ENCODE measurements around the gene LIMS1. TPM values are rescaled to one million over a fixed set of nuclear protein-coding genes. Genes with fewer than 3 reads are reported as not detected.

LIMS1 gene
- polyA plus RNA-seq, 1 donor (not counting 4 experiments of a cell fraction or from before 2014, with no cell fraction given): 62.5 TPM

DNA sequence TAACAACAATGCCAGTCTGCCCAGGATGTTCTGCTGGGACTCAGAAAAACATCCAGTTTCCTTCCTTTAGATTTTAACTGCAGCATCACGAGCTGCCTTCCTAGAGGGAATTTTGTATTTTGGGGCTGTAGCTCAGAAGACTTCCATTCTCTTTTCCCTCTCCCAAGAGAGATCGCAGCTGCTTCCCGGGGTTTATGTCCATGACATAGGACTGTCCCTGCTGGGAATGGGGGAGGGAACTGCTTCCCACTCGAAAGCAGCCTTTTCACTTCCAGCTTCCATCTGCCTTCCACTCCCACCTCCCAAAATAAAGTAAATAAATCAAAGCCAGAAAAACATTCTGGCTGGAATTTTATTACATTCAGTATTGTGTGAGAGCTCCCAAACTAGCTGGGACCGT is 52.4 kb downstream of the LIMS1 start:
- DNase-seq (ENCODE audit: low read depth, low spot score) (no peak), FAIRE-seq (no peak)
- Histone ChIP-seq H3K27ac (ENCODE audit: control insufficient read depth, insufficient read depth, low read length) (peak overlapping the region; percentile 57), H3K4me1 (ENCODE audit: control insufficient read depth, extremely low read depth, insufficient read depth, low read length) (peaks cover 24% of the 10 kb centered on the region), H4K20me1 (ENCODE audit: control insufficient read depth, extremely low read depth, insufficient read depth, low read length) (no peaks in the 10 kb centered on the region), H3K4me2 (ENCODE audit: control insufficient read depth, extremely low read depth, insufficient read depth, low read depth, low read length) (no peak overlapping the region), H3K79me2 (ENCODE audit: control insufficient read depth, insufficient read depth, low read length) (peaks cover 76% of the 10 kb centered on the region), H3K9me1 (ENCODE audit: control insufficient read depth, extremely low read depth, insufficient read depth, low read length) (no peaks in the 10 kb centered on the region), H2AFZ (ENCODE audit: control insufficient read depth, low read length) (no peak overlapping the region), H3K27me3 (ENCODE audit: control insufficient read depth, extremely low read depth, insufficient read depth, low read length) (no peaks in the 10 kb centered on the region), H3K4me3 (ENCODE audit: control insufficient read depth in 2 of 3, extremely low read depth in 1 of 3, insufficient read depth in 2 of 3, low read depth in 1 of 3, low read length in 3 of 3) (no peak overlapping the region), H3K9ac (ENCODE audit: control insufficient read depth, extremely low read depth, insufficient read depth, low read length) (no peak overlapping the region), H3K36me3 (ENCODE audit: control insufficient read depth in 2 of 2, extremely low read depth in 1 of 2, insufficient read depth in 2 of 2, low read length in 2 of 2) (no peaks in the 10 kb centered on the region), H3K9me3 (ENCODE audit: control insufficient read depth, low read depth, low read length) (no peaks in the 10 kb centered on the region)
- TF ChIP-seq, protein P1, sequence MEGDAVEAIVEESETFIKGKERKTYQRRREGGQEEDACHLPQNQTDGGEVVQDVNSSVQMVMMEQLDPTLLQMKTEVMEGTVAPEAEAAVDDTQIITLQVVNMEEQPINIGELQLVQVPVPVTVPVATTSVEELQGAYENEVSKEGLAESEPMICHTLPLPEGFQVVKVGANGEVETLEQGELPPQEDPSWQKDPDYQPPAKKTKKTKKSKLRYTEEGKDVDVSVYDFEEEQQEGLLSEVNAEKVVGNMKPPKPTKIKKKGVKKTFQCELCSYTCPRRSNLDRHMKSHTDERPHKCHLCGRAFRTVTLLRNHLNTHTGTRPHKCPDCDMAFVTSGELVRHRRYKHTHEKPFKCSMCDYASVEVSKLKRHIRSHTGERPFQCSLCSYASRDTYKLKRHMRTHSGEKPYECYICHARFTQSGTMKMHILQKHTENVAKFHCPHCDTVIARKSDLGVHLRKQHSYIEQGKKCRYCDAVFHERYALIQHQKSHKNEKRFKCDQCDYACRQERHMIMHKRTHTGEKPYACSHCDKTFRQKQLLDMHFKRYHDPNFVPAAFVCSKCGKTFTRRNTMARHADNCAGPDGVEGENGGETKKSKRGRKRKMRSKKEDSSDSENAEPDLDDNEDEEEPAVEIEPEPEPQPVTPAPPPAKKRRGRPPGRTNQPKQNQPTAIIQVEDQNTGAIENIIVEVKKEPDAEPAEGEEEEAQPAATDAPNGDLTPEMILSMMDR (optimal IDR thresholded peaks at IDR 0.05 in 1 of 3, IDR thresholded peaks at IDR 0.05 in 1 of 3, conservative IDR thresholded peaks at IDR 0.05 in 1 of 3; ENCODE audit: extremely low read depth in 1 of 3, insufficient read depth in 2 of 3, low read length in 3 of 3): no peak
- no peak for TF ChIP-seq EZH2 (IDR thresholded peaks at IDR 0.05; ENCODE audit: low read length)
- dilution Hi-C loops (cut with MboI; ENCODE audit: extremely low pct_ligation_motif_present, low sequenced_read_pairs): no loop called here

DNA sequence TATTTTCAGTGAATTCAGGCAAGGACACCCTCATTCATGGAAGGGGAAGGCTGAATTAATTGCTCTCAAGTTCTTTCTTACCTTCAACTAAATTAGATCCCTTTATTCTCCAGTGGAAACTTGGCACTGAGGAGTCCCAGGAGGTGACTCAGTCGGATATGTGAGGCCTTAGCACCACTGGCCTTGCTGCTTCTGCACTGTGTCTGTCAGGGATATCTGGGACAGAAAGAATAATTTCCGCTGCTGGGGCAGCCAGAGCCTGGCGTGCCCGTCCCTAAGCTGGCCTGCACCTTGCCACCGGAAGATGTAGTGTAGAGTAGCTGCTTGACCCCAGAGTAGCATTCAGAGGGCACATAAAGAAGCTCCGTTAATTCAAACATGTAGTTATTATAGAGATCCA is 53.4 kb downstream of the LIMS1 start:
- TF ChIP-seq EZH2 (IDR thresholded peaks at IDR 0.05; ENCODE audit: low read length): no peak
- TF ChIP-seq, protein P1 (optimal IDR thresholded peaks at IDR 0.05 in 1 of 3, IDR thresholded peaks at IDR 0.05 in 1 of 3, conservative IDR thresholded peaks at IDR 0.05 in 1 of 3; ENCODE audit: extremely low read depth in 1 of 3, insufficient read depth in 2 of 3, low read length in 3 of 3): no peak
- peak; percentile 53 for FAIRE-seq
- Histone ChIP-seq H2AFZ (ENCODE audit: control insufficient read depth, low read length) (no peak overlapping the region), H3K79me2 (ENCODE audit: control insufficient read depth, insufficient read depth, low read length) (peaks cover 79% of the 10 kb centered on the region), H4K20me1 (ENCODE audit: control insufficient read depth, extremely low read depth, insufficient read depth, low read length) (no peaks in the 10 kb centered on the region), H3K27ac (ENCODE audit: control insufficient read depth, insufficient read depth, low read length) (peak overlapping the region; percentile 57), H3K9me3 (ENCODE audit: control insufficient read depth, low read depth, low read length) (no peaks in the 10 kb centered on the region), H3K4me1 (ENCODE audit: control insufficient read depth, extremely low read depth, insufficient read depth, low read length) (peaks cover 32% of the 10 kb centered on the region), H3K9me1 (ENCODE audit: control insufficient read depth, extremely low read depth, insufficient read depth, low read length) (no peaks in the 10 kb centered on the region), H3K9ac (ENCODE audit: control insufficient read depth, extremely low read depth, insufficient read depth, low read length) (peak overlapping the region; percentile 31), H3K4me3 (ENCODE audit: control insufficient read depth in 2 of 3, extremely low read depth in 1 of 3, insufficient read depth in 2 of 3, low read depth in 1 of 3, low read length in 3 of 3) (no peak overlapping the region), H3K27me3 (ENCODE audit: control insufficient read depth, extremely low read depth, insufficient read depth, low read length) (no peaks in the 10 kb centered on the region), H3K36me3 (ENCODE audit: control insufficient read depth in 2 of 2, extremely low read depth in 1 of 2, insufficient read depth in 2 of 2, low read length in 2 of 2) (no peaks in the 10 kb centered on the region), H3K4me2 (ENCODE audit: control insufficient read depth, extremely low read depth, insufficient read depth, low read depth, low read length) (peak overlapping the region; percentile 34)
- no peak for DNase-seq (ENCODE audit: low read depth, low spot score)
- dilution Hi-C loops (cut with MboI; ENCODE audit: extremely low pct_ligation_motif_present, low sequenced_read_pairs): no loop called here
